Measurements from ENCODE around the gene FKBP11. TPM values are rescaled to one million over a fixed set of nuclear protein-coding genes. Genes with fewer than 3 reads are reported as not detected.
A peak's percentile ranks its signal among the peaks of the same experiment; 100 is the strongest.
"Not testable (repeated sequence)": the region's sequence is repeated elsewhere in the genome, so short reads cannot be mapped to it uniquely, and the experiment has no call there.

The FKBP11 gene
- total RNA-seq, 2 donors from 2014 or later: 12.1 to 33.1 TPM

GRCh38 chr12:48924617-48925303, 532 bp downstream of the FKBP11 start:
- Histone ChIP-seq H3K9me3 (no peaks in the 10 kb centered on the region), H3K4me1 (replicated peaks) (no peaks in the 10 kb centered on the region), H3K27ac (peak overlapping the region; percentile 42 to 74), H3K36me3 (no peaks in the 10 kb centered on the region), H3K4me3 (peak overlapping the region; percentile 72 to 95), H3K27me3 (replicated peaks; ENCODE audit: insufficient read depth) (no peaks in the 10 kb centered on the region)
- peak; percentile 51 for DNase-seq (ENCODE audit: low spot score)
- under 1% methylated on average over 43 of the region's 43 CpGs for WGBS
- TF ChIP-seq POLR2A (IDR thresholded peaks at IDR 0.05) (no peak), CTCF (IDR thresholded peaks at IDR 0.05) (peak in 3 of 4 experiments; percentile 18 to 61 (median 53)), POLR2AphosphoS5 (IDR thresholded peaks at IDR 0.05) (peak; percentile 21)
- intact Hi-C loops (cut with DNase I): no loop called here

- intact Hi-C loops (cut with DNase I): no loop called here
- Histone ChIP-seq H3K36me3 (no peaks in the 10 kb centered on the region), H3K4me3 (no peak overlapping the region), H3K27ac (no peak overlapping the region), H3K4me1 (replicated peaks) (no peaks in the 10 kb centered on the region), H3K27me3 (replicated peaks; ENCODE audit: insufficient read depth) (no peaks in the 10 kb centered on the region), H3K9me3 (no peaks in the 10 kb centered on the region)
- DNase-seq (ENCODE audit: low spot score): no peak
- 94% methylated on average over 3 of the region's 3 CpGs for WGBS
- no peak for TF ChIP-seq POLR2A (IDR thresholded peaks at IDR 0.05)
- TF ChIP-seq CTCF (IDR thresholded peaks at IDR 0.05): no peak
- TF ChIP-seq POLR2AphosphoS5 (IDR thresholded peaks at IDR 0.05): no peak
Measured at GRCh38 chr12:48923117-48923516, 2.2 kb downstream of the FKBP11 start.

- Histone ChIP-seq H3K27ac (no peak overlapping the region), H3K9me3 (no peaks in the 10 kb centered on the region), H3K27me3 (replicated peaks; ENCODE audit: insufficient read depth) (no peaks in the 10 kb centered on the region), H3K4me1 (replicated peaks) (no peaks in the 10 kb centered on the region), H3K4me3 (no peak overlapping the region), H3K36me3 (no peaks in the 10 kb centered on the region)
- TF ChIP-seq POLR2AphosphoS5 (IDR thresholded peaks at IDR 0.05) (no peak), CTCF (IDR thresholded peaks at IDR 0.05) (no peak), POLR2A (IDR thresholded peaks at IDR 0.05) (no peak)
- DNase-seq (ENCODE audit: low spot score): no peak
- 66% methylated on average over 3 of the region's 3 CpGs for WGBS
- intact Hi-C loops (cut with DNase I): no loop called here
Measured at GRCh38 chr12:48917857-48918537, 7.3 kb downstream of the FKBP11 start.

GRCh38 chr12:48910196-48910595, 15.1 kb downstream of the FKBP11 start:
- Histone ChIP-seq H3K36me3 (no peaks in the 10 kb centered on the region), H3K4me1 (replicated peaks) (no peaks in the 10 kb centered on the region), H3K4me3 (no peak overlapping the region), H3K27ac (no peak overlapping the region), H3K27me3 (replicated peaks; ENCODE audit: insufficient read depth) (no peaks in the 10 kb centered on the region), H3K9me3 (no peaks in the 10 kb centered on the region)
- DNase-seq (ENCODE audit: low spot score): no peak
- TF ChIP-seq POLR2AphosphoS5 (IDR thresholded peaks at IDR 0.05) (no peak), POLR2A (IDR thresholded peaks at IDR 0.05) (no peak), CTCF (IDR thresholded peaks at IDR 0.05) (no peak)
- intact Hi-C loops (cut with DNase I): no loop called here

GRCh38 chr12:48909698-48910097, 15.6 kb downstream of the FKBP11 start:
- 86% methylated on average over 11 of the region's 11 CpGs for WGBS
- H3K9me3 ChIP-seq; H3K4me3 ChIP-seq; intact Hi-C loops (cut with DNase I); H3K27me3 ChIP-seq (replicated peaks; ENCODE audit: insufficient read depth); H3K4me1 ChIP-seq (replicated peaks); H3K36me3 ChIP-seq; H3K27ac ChIP-seq; DNase-seq (ENCODE audit: low spot score): not testable (repeated sequence)

Data from prostate gland (tissue), 2 donors.